Activated naive CD8-positive, alpha-beta T cell treated with anti-CD3 and anti-CD28 coated beads, Interleukin-2, amount 10 ng/mL, durations not matched to agents 7 days and 5 days (primary cell): Measurements from ENCODE around the gene ZFP36. TPM values are rescaled to one million over a fixed set of nuclear protein-coding genes. Genes with fewer than 3 reads are reported as not detected.

ENCODE experiments used
- ATAC-seq: fragments of 150-1000 bp; cut with Tn5 transposase; one replicate; pipeline ENCODE4 v1.10.0; 2021; ENCODE audit warnings: low read depth, moderate library complexity
- POLR2A ChIA-PET: fragments of 350-600 bp; sonication (Branson Sonifier 250); formaldehyde crosslinking; loops from one replicate; lab custom pipeline; 2021; ENCODE audit warnings: antibody characterized with exemption; lab: Charles Lee
- DNase-seq: peaks from one replicate; pipeline ENCODE4 v3.0.0; 2021
- H3K27ac Mint-ChIP-seq: one replicate; pipeline ENCODE4 v1.8.0; 2022; ENCODE audit warnings: mild to moderate bottlenecking, mixed read lengths
- H3K27me3 Mint-ChIP-seq: one replicate; pipeline ENCODE4 v1.8.0; 2022; ENCODE audit warnings: mild to moderate bottlenecking, moderate library complexity, mixed read lengths
- H3K36me3 Mint-ChIP-seq: one replicate; pipeline ENCODE4 v1.8.0; 2021; ENCODE audit warnings: mild to moderate bottlenecking, mixed read lengths
- H3K4me1 Mint-ChIP-seq: one replicate; pipeline ENCODE4 v1.8.0; 2021; ENCODE audit warnings: mixed read lengths
- H3K4me3 Mint-ChIP-seq: one replicate; pipeline ENCODE4 v1.8.0; 2022; ENCODE audit warnings: mild to moderate bottlenecking, moderate library complexity, mixed read lengths
- H3K9me3 Mint-ChIP-seq: one replicate; pipeline ENCODE4 v1.8.0; 2021; ENCODE audit warnings: mixed read lengths
- total RNA-seq, 2 experiments: library from RNA; stranded (reverse); gene quantifications; one replicate each; pipeline ENCODE4 v1.2.3, GENCODE V29; 2021

ZFP36 gene
- total RNA-seq, 2 experiments from 2014 or later = 102 to 107 TPM

DNA sequence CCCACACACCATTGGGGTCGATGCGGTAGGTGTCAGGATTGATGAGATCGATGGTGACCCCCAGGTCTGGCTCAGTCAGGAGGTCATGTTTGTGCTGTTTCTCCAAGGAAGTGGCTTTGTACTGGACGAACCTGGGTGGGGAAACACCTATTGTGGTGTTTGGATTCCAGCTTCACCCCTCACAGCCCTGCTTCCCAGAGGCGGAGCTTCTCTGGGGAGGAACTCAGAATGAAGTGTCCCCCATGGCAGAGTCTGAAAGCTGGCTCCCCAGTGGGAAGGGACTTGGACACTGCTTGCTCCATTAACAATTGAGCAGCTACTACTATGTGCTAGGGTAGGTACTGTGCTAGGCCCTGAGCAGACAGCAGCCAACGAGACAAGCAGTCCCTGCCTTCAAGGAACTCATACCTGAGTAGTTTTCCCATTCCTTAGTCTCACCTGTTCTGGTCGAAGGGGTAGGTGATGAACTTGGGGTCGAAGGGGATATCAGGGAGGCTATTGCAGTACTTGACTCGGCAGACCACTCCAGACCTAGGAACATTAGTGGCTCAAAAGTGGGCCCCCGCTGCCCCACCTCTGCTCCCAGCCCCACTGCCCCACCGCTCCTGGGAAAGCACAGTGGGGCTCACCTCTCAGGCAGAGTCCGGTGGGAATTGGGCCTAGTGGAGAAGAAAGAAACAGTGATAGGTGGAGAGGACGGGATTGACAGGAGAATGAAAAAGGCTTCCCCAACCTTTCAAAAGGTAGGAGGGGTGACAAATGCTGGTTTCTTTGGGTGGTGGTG lies 16.8 kb upstream of the ZFP36 start:
- ATAC-seq = no peak
- Mint-ChIP-seq H3K4me1 (peaks cover 25% of the 10 kb centered on the region), H3K4me3 (peak overlapping the region; percentile 96), H3K27ac (peak overlapping the region; percentile 99), H3K36me3 (peaks cover 17% of the 10 kb centered on the region), H3K27me3 (no peaks in the 10 kb centered on the region), H3K9me3 (no peaks in the 10 kb centered on the region)
- POLR2A ChIA-PET = interaction anchor here (2.1 to 2.6 kb wide), 2 partner anchors 46 to 54 kb away, joined by 9 to 39 read pairs; partner anchors contain the start of genes GMFG and RPS16
- no peak for DNase-seq

DNA sequence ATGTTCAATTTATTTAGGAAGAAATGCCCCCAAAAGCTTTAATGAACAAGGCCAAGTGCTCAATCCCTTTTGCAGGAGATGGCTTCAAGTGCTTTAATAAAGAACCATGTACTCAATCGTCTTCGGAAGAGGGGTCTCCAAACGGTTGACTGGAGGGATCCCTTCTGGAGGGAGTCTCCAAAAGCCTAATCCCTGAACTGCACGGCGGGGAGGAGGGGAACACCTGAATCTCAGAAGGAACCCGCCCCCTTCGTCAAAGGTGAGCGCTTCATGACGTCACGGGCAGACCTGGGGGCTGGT lies 16.2 kb upstream of the ZFP36 start:
- POLR2A ChIA-PET = interaction anchor here (1.0 to 2.6 kb wide), 10 partner anchors 11 to 90 kb away, joined by 4 to 39 read pairs (median 14); partner anchors contain the start of genes GMFG, PLEKHG2, RPS16 and SAMD4B
- ATAC-seq (no peak), DNase-seq (no peak)
- H3K9me3 Mint-ChIP-seq = no peaks in the 10 kb centered on the region
- H3K27me3 Mint-ChIP-seq = no peaks in the 10 kb centered on the region
- H3K4me3 Mint-ChIP-seq = peak overlapping the region; percentile 96
- peaks cover 25% of the 10 kb centered on the region for H3K4me1 Mint-ChIP-seq
- H3K36me3 Mint-ChIP-seq = peaks cover 20% of the 10 kb centered on the region
- peak overlapping the region; percentile 99 for H3K27ac Mint-ChIP-seq

DNA sequence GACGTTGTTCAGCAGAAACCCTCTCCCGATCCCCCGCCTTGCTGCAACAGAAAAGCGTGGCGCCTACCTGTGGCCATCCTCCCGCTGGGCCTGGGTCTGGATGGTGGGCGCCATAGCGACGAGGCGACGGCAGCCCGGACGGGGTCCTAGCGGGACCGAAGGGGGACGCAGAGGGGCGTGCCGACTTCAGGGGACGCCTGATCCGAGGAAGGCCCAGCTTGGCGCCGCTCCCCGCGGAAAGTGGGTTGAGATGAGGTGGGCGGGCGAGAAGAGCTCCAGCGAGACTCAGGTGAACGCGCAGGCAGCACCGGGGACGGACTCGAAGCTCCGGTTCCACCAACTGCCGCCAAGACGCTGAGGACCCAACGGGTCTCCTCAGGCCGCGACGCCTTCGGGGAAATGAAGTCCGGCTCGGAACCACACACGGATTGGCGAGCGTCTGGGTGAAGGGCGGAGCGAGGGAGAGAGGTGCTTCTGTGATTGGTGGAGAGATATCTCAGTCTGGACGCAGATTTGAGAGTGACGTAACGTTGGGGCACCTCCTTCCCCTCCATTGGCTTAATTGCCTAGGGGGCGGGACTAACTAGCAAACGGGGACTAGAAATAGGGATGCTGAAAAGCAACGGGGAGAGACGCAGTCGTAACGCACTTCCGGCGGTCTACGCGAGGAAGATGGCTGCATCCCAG lies 15.8 kb upstream of the ZFP36 start, which contains the start of the genes MED29 and PAF1:
TSS of gene MED29 (plus strand) at position 628 of the 687 bp plus-strand sequence. CDS start at position 673, 45 bp downstream.
TSS of gene PAF1 (minus strand) at position 356 of the 687 bp plus-strand sequence. CDS start at position 114, 242 bp downstream.
- no peaks in the 10 kb centered on the region for H3K9me3 Mint-ChIP-seq
- H3K36me3 Mint-ChIP-seq = peaks cover 22% of the 10 kb centered on the region
- peak; percentile 96 for ATAC-seq
- H3K4me3 Mint-ChIP-seq = peak within 1 kb of the TSS; percentile 96
- POLR2A ChIA-PET = interaction anchor here (0.7 to 2.6 kb wide), 13 partner anchors 10 to 90 kb away, joined by 3 to 39 read pairs (median 9); partner anchors contain the start of genes GMFG, PLEKHG2, RPS16 and SAMD4B
- H3K4me1 Mint-ChIP-seq = peaks cover 25% of the 10 kb centered on the region
- H3K27ac Mint-ChIP-seq = peak within 1 kb of the TSS; percentile 99
- peak; percentile 89 for DNase-seq
- H3K27me3 Mint-ChIP-seq = no peaks in the 10 kb centered on the region

DNA sequence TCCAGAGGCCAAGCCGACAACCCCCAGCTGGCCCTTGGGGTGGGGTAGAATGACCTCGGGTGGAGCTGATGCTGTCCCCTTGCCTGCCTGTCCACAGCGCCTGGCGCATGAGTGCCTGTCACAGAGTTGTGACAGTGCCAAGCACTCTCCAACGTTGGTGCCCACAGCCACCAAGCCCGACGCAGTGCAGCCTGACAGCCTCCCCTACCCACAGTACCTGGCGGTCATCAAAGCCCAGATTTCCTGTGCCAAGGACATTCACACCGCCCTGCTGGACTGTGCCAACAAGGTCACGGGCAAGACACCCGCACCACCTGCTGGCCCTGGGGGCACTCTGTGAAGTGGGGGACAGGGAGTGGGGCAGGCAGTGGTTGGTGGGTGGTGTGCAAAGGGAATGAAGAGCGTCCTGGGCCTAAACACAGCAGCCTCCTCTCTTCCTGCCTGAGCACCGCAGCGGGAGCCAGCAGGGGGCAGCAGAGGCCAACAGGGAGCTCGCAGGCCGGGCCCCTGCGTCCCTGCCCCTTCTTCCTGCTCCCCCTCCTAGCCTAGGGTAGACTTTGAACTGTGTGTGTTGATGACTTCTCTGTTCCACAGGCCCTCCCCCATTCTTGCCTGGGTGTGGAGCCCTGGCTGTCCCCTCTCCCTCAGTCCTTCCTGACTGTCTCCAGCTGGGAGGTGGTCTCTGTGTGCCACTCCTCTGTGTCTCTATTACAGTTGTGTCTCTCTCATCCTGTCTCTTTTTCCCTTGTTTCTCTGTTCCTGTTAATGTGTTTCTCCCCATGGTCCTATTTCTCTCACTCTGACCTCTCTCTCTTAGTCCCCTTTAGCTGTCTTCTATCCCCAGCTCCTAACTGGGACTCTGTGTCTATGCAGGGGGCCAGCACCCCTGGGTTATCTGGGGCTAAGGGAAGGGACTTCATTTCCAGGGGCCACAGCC lies 9.0 kb upstream of the ZFP36 start:
- Mint-ChIP-seq H3K27ac (peak overlapping the region; percentile 91), H3K4me1 (peaks cover 41% of the 10 kb centered on the region), H3K9me3 (no peaks in the 10 kb centered on the region), H3K36me3 (peaks cover 19% of the 10 kb centered on the region), H3K27me3 (no peaks in the 10 kb centered on the region), H3K4me3 (peak overlapping the region; percentile 77)
- ATAC-seq (peak; percentile 76), DNase-seq (peak; percentile 97)
- POLR2A ChIA-PET = interaction anchor here (0.7 to 4.1 kb wide), 9 partner anchors 10 to 63 kb away, joined by 3 to 90 read pairs (median 5); partner anchors contain the start of genes GMFG, PLEKHG2, RPS16 and SUPT5H

DNA sequence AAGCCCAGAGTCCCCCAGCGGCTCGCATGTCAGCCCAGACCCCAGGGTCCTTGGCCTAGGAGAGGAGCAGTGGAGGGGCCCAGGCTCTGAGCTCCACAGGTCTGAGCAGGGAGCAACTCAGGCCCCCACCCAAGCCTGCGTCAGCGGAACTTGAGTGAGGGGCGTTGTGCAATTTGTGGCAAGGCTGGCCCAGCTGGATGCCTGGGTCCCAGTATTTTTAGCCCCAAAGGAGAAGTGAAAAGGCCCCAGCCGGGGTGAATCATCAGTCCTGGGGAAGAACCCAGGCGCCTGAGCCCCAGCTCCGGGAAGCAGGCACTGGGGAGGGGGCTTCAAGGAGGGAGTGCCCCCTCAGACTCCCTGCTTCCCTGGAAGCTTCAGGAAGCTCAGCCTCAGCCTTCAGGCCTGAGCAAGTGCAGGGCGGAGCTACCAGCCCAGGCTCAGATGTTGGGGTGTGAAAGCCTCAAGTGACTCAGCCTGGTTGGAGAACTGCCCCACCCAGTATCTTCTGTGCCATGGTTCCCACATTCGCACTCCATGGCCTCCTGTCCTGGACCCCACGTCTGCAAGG lies 8.3 kb upstream of the ZFP36 start:
- DNase-seq (no peak), ATAC-seq (no peak)
- peak overlapping the region; percentile 77 for H3K4me3 Mint-ChIP-seq
- peaks cover 17% of the 10 kb centered on the region for H3K36me3 Mint-ChIP-seq
- peaks cover 41% of the 10 kb centered on the region for H3K4me1 Mint-ChIP-seq
- no peaks in the 10 kb centered on the region for H3K27me3 Mint-ChIP-seq
- H3K27ac Mint-ChIP-seq = peak overlapping the region; percentile 91
- H3K9me3 Mint-ChIP-seq = no peaks in the 10 kb centered on the region
- POLR2A ChIA-PET = interaction anchor here (0.8 to 4.1 kb wide), 8 partner anchors 9 to 63 kb away, joined by 3 to 90 read pairs (median 6); partner anchors contain the start of genes GMFG, PLEKHG2, RPS16 and SUPT5H

DNA sequence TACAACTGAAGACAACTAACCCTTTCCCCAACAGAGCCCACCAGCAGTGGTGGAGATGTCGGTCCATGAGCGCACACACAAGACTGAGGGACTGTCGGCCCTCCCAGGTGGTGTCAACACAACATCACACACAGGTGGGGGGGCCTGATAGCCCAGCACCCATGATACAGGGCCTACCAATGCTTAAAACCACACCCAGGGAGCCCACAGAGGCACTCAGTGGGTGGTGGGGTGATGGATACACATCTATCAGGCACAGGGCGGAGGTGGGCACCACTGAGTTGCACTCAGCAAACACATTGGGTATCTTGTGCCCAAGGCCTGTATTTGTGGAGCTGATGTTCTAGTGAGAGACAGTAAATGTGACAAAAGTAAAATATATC lies 7.0 kb upstream of the ZFP36 start:
- H3K4me1 Mint-ChIP-seq = peaks cover 41% of the 10 kb centered on the region
- H3K9me3 Mint-ChIP-seq = no peaks in the 10 kb centered on the region
- DNase-seq (no peak), ATAC-seq (no peak)
- H3K27ac Mint-ChIP-seq = peak overlapping the region; percentile 77
- POLR2A ChIA-PET = interaction anchor here (3.2 to 4.1 kb wide), 5 partner anchors 8 to 36 kb away, joined by 23 to 90 read pairs (median 30); partner anchors contain the start of genes MED29, PAF1, PLEKHG2 and RPS16
- H3K4me3 Mint-ChIP-seq = no peak overlapping the region
- peaks cover 10% of the 10 kb centered on the region for H3K36me3 Mint-ChIP-seq
- H3K27me3 Mint-ChIP-seq = no peaks in the 10 kb centered on the region

DNA sequence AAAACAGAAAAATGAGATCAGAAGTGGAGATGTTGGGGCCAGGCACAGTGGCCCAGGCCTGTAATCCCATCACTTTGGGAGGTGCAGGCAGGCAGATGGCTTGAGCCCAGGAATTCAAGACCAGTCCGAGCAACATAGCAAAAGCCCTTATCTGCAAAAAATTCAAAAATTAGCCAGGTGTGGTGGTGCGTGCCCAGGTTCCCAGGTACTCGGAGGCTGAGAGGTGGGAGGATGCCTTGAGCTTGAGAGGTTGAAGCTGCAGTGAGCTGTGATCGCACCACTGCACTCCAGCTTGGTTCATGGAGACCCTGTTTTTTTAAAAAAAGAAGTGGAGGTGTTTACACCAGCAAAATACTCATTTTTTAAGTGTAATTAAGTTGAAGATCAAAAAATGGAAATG lies 6.6 kb upstream of the ZFP36 start:
- H3K27ac Mint-ChIP-seq = peak overlapping the region; percentile 77
- DNase-seq (no peak), ATAC-seq (no peak)
- H3K4me1 Mint-ChIP-seq = peaks cover 44% of the 10 kb centered on the region
- POLR2A ChIA-PET = interaction anchor here (3.2 to 4.1 kb wide), 4 partner anchors 8 to 35 kb away, joined by 30 to 90 read pairs (median 37); partner anchors contain the start of genes MED29, PAF1, PLEKHG2 and RPS16
- peaks cover 10% of the 10 kb centered on the region for H3K36me3 Mint-ChIP-seq
- no peaks in the 10 kb centered on the region for H3K9me3 Mint-ChIP-seq
- H3K4me3 Mint-ChIP-seq = no peak overlapping the region
- H3K27me3 Mint-ChIP-seq = no peaks in the 10 kb centered on the region

DNA sequence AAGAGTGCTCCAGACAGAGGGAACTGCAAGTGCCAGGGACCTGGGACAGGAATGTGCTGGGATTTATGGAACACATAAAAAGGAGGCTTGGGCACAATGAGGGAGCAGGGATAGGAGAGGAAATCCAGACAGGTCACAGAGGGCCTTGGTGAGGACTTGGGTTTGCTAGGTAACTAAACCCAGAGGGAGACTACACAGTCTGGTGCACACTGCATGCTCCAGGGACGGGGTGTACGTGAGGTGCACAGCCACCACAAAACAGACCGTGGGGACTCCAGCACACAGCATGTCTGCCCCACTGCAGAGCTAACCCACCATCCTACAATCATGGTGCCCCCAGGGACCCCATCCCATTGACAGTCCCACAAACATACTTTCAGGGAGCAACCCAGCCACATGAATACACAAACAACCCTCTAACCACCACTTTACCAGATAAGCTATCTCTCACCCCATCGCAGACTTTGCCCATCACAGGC lies 5.5 kb upstream of the ZFP36 start:
- H3K36me3 Mint-ChIP-seq = peaks cover 5% of the 10 kb centered on the region
- H3K4me3 Mint-ChIP-seq = peak overlapping the region; percentile 63
- POLR2A ChIA-PET = interaction anchor here (0.6 to 3.7 kb wide), 8 partner anchors 10 to 327 kb away, joined by 3 to 44 read pairs (median 9); partner anchors contain the start of genes GMFG, MED29, PAF1 and PLEKHG2
- DNase-seq (no peak), ATAC-seq (peak; percentile 4)
- no peaks in the 10 kb centered on the region for H3K27me3 Mint-ChIP-seq
- H3K4me1 Mint-ChIP-seq = peaks cover 54% of the 10 kb centered on the region
- peak overlapping the region; percentile 85 for H3K27ac Mint-ChIP-seq
- no peaks in the 10 kb centered on the region for H3K9me3 Mint-ChIP-seq

DNA sequence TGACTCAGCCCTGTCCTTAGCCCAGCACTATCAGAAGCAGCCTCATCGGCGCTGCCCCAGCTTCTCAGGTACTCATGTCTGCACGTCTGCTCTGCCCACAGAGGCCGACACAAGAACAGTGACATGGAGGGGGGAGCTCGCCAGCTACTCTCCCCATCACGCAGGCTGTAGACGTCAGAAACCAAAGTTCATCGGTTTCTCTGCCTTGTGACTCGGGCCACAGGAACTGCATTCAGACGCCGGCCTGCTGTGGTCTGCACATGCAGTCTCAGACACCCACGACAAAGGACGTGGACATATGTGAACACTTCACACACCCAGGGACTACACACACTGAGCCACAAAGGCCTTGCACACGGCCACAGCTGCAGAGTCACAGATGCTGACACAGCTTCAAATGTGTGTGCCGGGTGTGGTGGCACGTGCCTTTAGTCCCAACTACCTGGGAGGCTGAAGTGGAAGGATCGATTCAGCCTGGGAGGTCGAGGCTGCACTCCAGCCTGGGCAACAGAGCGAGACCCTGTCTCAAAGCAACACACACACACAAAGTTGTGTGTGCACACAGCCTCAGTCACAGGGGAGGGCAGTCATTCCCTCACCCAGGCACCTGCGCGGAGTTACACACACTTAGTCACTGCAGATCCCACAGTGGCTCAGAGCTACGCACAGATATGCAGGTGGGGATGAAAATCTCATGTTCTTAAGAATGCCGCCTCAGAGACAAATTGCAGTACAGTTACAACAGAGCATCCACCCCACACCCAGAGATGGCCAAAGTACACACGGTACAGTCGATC lies 4.9 kb upstream of the ZFP36 start:
- DNase-seq = peak; percentile 73
- no peaks in the 10 kb centered on the region for H3K9me3 Mint-ChIP-seq
- H3K4me1 Mint-ChIP-seq = peaks cover 56% of the 10 kb centered on the region
- H3K4me3 Mint-ChIP-seq = peak overlapping the region; percentile 63
- peak overlapping the region; percentile 85 for H3K27ac Mint-ChIP-seq
- H3K27me3 Mint-ChIP-seq = no peaks in the 10 kb centered on the region
- H3K36me3 Mint-ChIP-seq = peaks cover 5% of the 10 kb centered on the region
- POLR2A ChIA-PET = interaction anchor here (0.6 to 3.7 kb wide), 8 partner anchors 10 to 328 kb away, joined by 3 to 44 read pairs (median 9); partner anchors contain the start of genes GMFG, MED29, PAF1 and PLEKHG2
- ATAC-seq = peak; percentile 46

DNA sequence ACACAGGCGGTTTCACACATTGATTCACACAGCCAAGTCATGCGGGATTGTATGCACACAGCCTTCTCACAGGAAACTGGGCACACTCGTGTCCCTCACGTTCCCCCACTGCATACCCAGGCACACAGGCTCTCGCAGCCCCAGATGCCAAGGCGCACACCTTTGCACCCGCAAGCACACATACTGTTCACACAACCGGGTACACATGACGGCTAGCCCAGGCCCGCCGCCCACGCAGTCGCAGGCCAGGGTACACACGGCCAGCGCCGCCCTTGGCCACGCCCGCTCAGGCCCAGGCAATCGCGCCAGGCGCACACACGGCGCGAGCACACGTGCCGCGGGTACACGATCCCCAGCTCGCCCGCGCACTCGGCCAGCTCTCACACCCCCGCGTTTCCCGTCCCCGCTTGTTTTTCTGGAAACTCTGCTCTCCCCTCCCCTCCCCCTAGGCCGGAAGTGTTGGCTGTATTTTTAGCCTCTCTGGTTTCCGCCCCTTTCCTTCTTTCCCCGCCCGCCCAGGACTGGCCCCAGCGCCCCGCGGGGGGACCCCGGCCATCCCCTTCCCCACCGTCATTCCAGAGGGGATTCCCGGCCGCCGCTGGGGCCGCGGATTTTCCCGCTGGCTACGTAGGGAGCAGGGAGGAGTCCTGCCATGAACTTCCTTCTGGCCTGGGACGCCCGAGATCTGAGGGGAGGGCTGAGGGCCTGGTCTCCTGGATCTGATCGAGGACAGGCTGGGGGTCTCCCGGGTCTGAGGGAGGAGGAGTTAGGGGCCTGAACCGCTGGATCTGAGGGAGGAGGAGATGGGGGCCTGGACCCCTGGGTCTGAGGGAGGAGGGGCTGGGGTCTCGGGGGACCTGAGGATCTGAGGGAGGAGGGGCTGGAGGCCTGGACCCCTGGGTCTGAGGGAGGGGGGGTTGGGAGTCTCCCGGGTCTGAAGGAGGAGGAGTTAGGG lies 4.0 kb upstream of the ZFP36 start:
- ATAC-seq (peak; percentile 4), DNase-seq (peak; percentile 79)
- Mint-ChIP-seq H3K36me3 (peaks cover 6% of the 10 kb centered on the region), H3K4me1 (peaks cover 52% of the 10 kb centered on the region), H3K4me3 (peak overlapping the region; percentile 63), H3K27ac (peak overlapping the region; percentile 85), H3K27me3 (no peaks in the 10 kb centered on the region), H3K9me3 (no peaks in the 10 kb centered on the region)
- POLR2A ChIA-PET = interaction anchor here (1.3 to 3.7 kb wide), 7 partner anchors 9 to 329 kb away, joined by 3 to 44 read pairs (median 13); partner anchors contain the start of genes GMFG, MED29, PAF1 and PLEKHG2
